ENCODE results near the gene DNAJB13.

DNA sequence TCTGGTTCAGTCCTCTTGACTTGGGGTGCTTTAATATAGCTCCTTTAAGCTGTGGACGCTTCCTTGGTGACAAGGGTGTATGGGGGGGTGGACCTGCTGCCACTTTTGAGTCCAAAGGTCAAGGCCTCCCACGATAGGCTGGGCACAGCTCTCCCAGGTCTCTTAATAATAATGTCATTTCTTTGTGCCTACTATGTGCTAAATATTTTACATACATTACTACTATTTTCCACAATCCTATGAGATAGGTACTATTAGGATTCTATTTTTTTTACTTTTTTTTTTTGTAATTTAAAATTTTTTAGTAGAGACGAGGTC lies 58.4 kb downstream of the DNAJB13 start:
- no peak for TF ChIP-seq EZH2phosphoT487 (IDR thresholded peaks at IDR 0.05; ENCODE audit: borderline replicate concordance, low read depth, low read length)
- TF ChIP-seq, protein P1, sequence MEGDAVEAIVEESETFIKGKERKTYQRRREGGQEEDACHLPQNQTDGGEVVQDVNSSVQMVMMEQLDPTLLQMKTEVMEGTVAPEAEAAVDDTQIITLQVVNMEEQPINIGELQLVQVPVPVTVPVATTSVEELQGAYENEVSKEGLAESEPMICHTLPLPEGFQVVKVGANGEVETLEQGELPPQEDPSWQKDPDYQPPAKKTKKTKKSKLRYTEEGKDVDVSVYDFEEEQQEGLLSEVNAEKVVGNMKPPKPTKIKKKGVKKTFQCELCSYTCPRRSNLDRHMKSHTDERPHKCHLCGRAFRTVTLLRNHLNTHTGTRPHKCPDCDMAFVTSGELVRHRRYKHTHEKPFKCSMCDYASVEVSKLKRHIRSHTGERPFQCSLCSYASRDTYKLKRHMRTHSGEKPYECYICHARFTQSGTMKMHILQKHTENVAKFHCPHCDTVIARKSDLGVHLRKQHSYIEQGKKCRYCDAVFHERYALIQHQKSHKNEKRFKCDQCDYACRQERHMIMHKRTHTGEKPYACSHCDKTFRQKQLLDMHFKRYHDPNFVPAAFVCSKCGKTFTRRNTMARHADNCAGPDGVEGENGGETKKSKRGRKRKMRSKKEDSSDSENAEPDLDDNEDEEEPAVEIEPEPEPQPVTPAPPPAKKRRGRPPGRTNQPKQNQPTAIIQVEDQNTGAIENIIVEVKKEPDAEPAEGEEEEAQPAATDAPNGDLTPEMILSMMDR (conservative IDR thresholded peaks at IDR 0.05; ENCODE audit: low read length): no peak
